HG03558 (cell line): Measurements from ENCODE around the gene CAND2.

ENCODE experiments used
- ATAC-seq: cut with Tn5 transposase; IDR thresholded peaks from one replicate; pipeline ENCODE4 v1.9.1; 2021; ENCODE audit warnings: moderate number of reproducible peaks; ENCODE audit not compliant: unreplicated experiment; ENCODE audit errors: extremely low read depth

CAND2 gene

DNA sequence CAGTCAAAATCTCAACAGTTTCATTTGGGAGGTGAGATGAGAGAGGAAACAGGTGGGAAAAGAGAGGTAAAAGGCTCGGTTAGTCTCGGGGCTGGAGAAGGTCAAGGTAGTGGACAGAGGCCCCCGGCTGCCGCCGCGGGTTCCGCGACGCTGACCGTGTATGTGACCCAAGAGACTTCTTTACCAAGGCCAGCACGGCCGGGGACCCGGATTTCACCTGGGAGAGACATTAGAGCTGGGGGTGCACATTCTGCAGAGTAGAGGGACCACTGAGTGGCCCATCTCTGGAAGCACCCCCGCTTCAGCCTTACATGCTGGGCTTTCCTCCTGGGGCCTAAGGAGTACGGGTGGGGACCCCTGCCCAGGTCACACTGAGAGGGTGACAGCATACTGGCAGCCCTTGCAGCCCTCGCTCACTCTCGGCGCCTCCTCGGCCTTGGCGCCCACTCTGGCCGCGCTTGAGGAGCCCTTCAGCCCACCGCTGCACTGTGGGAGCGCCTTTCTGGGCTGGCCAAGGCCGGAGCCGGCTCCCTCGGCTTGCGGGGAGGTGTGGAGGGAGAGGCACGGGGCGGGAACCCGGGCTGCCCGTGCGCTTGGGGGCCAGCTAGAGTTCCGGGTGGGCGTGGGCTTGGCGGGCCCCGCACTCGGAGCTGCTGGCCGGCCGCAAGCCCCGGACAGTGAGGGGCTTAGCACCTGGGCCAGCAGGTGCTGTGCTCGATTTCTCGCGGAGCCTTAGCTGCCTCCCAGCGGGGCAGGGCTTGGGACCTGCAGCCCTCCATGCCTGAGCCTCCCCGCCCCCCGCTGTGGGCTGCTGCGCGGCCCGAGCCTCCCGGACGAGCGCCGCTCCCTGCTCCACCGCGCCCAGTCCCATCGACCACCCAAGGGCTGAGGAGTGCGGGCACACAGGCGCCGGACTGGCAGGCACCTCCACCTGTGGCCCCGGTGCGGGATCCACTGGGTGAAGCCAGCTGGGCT, 86.1 kb downstream of the CAND2 start:
- ATAC-seq = no peak

DNA sequence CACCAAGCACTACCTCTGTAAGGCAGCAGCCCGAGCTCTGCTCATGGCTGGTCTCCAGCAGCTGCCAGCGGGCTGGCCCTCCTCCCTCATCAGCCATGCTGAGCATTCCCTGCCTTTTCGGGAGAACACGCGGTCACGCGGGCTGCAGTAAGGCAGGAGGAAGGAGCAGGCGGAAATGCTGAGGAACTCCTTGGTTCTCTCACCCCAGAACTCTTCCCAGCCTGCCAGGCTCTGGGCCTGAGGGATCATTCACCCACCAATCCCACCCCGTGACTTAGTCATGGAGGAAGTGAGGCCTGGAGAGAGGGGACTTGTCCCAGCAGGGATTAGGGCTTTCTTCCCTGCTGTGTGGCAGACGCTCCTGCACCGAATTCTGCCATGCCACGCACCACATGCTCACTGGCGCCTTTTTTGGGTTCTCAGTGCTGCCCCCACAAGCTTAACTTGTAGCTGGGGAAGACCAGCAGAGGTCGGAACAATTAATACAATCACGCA, 87.8 kb downstream of the CAND2 start:
- ATAC-seq = no peak
